ENCODE data around the gene PAX7. TPM values are rescaled to one million over a fixed set of nuclear protein-coding genes. Genes with fewer than 3 reads are reported as not detected.

Gene PAX7
- total RNA-seq, 1 experiment from 2014 or later = 0.15 TPM

DNA sequence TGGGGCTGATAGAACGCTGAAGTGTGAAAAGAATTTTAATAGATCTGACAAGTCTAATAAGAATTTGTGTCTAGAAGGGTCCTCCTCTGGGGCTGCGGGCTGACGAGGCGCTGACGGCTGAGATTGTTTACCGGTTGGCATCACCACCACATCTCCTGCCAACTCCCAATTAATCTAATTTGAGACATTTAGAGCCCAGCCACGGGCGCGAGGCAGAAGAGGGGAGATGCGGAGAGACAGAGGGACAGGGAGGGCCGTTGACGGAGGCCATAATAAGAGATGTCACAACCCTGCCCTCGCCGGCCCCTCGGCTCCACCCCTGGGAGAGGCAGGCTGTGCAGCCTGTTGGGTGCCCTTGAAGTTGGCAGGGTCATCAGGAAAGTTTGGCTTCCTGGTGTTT, 109.3 kb downstream of the PAX7 start:
- H2AFZ ChIP-seq (ENCODE audit: low read length) = no peak overlapping the region
- H3K4me1 ChIP-seq (ENCODE audit: insufficient read depth, low read length) = no peaks in the 10 kb centered on the region
- H4K91ac ChIP-seq (ENCODE audit: insufficient read length, low read depth, low read length) = no peak overlapping the region
- H3T11ph ChIP-seq (ENCODE audit: low read length) = no peak overlapping the region
- Mint-ChIP-seq H3K27me3 (ENCODE audit: low read depth) (peaks cover 54% of the 10 kb centered on the region), H3K9me3 (no peaks in the 10 kb centered on the region; a peak in 2 of 5 replicates), H3K36me3 (ENCODE audit: insufficient read depth in 1 of 3, low read depth in 3 of 3) (no peaks in the 10 kb centered on the region), H3K4me3 (no peak overlapping the region), H3K4me1 (peaks cover 0 to 10% of the 10 kb centered on the region in 2 experiments; a peak in 2 of 4 replicates), H3K27ac (no peak overlapping the region)
- H3K56ac ChIP-seq (ENCODE audit: insufficient read length, low read depth, low read length) = no peak overlapping the region
- no peak overlapping the region for H3K27ac ChIP-seq (ENCODE audit: insufficient read length, low read depth, low read length)
- no peak overlapping the region for H2BK15ac ChIP-seq (ENCODE audit: low read depth, low read length)
- H2BK20ac ChIP-seq (ENCODE audit: low read depth, low read length, poor library complexity, severe bottlenecking) = no peak overlapping the region
- DNase-seq = no peak
- H2BK120ac ChIP-seq (ENCODE audit: low read depth, low read length, poor library complexity, severe bottlenecking) = no peak overlapping the region
- peaks cover 3% of the 10 kb centered on the region; the same call in 1 of the 2 replicates for H3K27me3 ChIP-seq (ENCODE audit: insufficient read depth, low read length)
- no peaks in the 10 kb centered on the region for H3K79me1 ChIP-seq (ENCODE audit: insufficient read depth, low read depth, low read length, poor library complexity, severe bottlenecking)
- no peak overlapping the region for H2BK5ac ChIP-seq (ENCODE audit: insufficient read length, low read length)
- H3K14ac ChIP-seq (ENCODE audit: insufficient read depth, low read length) = no peak overlapping the region
- no peak overlapping the region for H2AK5ac ChIP-seq (ENCODE audit: insufficient read length, low read length)
- no peaks in the 10 kb centered on the region for H3K23me2 ChIP-seq (ENCODE audit: insufficient read length, low read depth, low read length, poor library complexity, severe bottlenecking)
- H4K5ac ChIP-seq (ENCODE audit: insufficient read length, low read depth, low read length) = no peak overlapping the region
- H3K4ac ChIP-seq (ENCODE audit: low read depth, low read length) = no peak overlapping the region
- H3K79me2 ChIP-seq (ENCODE audit: insufficient read depth, low read length) = no peaks in the 10 kb centered on the region
- no peaks in the 10 kb centered on the region for H3K9me3 ChIP-seq (ENCODE audit: control insufficient read depth, low read depth, low read length)
- peaks cover 2% of the 10 kb centered on the region for H4K20me1 ChIP-seq (ENCODE audit: control insufficient read depth, insufficient read depth, insufficient read length)
- TF ChIP-seq CTCF (conservative IDR thresholded peaks at IDR 0.05) = no peak
- no peak overlapping the region for H3K4me2 ChIP-seq (ENCODE audit: insufficient read depth, insufficient read length, low read length)
- no peak overlapping the region for H3K9ac ChIP-seq (ENCODE audit: extremely low read depth, insufficient read length, low read length)
- no CpG with 5 or more reads among the region's 15 CpGs for whole genome bisulfite sequencing (ENCODE audit: extremely low coverage, insufficient read length, low lambda C conversion rate)
- H3K18ac ChIP-seq (ENCODE audit: insufficient read length, low read depth, low read length) = no peak overlapping the region
- no peak overlapping the region for H2BK12ac ChIP-seq (ENCODE audit: insufficient read length, low read depth, low read length)
- no peak overlapping the region for H4K8ac ChIP-seq (replicated peaks; ENCODE audit: insufficient read length, low read depth, low read length)
- no peak overlapping the region for H3K23ac ChIP-seq (ENCODE audit: insufficient read length, low read depth, low read length)

Measured in H9 (cell line).